Ecto neural progenitor cell (in vitro differentiated cells): Measurements from ENCODE around the gene COL15A1.

Source experiments
- DNase-seq: peaks from one replicate; pipeline ENCODE4 v3.0.0-alpha.2; 2018; ENCODE audit warnings: low spot score

The COL15A1 gene

GRCh38 chr9:98973171-98973570 lies 29.5 kb downstream of the COL15A1 start:
- no peak for DNase-seq

DNA sequence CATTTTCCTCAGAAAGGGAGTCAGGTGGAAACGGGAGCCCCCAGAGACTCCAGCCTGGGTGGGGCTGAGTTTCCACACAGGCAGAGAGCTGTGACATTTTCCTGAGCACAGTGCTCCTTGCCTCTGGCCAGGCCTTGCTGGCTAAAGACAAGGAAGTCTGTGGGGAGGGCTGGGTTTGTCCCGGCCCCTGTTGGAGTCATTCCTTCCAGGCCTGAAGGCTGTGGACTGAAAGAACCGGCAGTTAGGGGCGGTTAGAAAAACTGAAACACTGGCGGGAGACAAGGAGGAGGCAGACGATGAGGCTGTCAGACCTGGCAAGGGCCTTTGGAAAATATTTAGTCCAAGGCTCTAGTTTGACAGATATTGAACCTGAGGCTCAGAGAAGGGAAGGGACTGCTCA lies 29.9 kb downstream of the COL15A1 start:
- no peak for DNase-seq

GRCh38 chr9:98974106-98974505 lies 30.4 kb downstream of the COL15A1 start:
- DNase-seq, result no peak

DNA sequence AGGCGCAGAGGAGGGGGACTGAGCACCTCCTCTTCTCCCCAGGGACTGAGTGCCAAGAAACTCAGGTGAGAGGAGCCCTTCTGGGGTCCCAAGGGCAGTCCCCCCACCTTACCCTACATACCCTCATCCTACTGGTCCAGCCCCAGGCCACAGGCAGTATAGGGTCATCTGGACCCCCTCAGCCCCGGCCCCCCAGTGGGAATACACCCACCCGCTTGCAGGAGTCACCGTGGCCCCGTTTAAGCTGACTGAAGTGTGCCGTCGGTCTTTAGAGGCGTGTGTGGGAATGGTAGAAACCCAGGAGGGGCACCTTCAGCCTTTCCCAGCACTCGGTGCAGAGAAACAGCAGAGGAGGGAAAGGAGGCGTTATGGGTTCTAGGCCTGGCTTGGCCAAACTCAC lies 30.8 kb downstream of the COL15A1 start:
- no peak for DNase-seq

- DNase-seq, result peak; percentile 91
These were observed 31.4 kb downstream of the COL15A1 start for GRCh38 chr9:98974994-98975712.

DNA sequence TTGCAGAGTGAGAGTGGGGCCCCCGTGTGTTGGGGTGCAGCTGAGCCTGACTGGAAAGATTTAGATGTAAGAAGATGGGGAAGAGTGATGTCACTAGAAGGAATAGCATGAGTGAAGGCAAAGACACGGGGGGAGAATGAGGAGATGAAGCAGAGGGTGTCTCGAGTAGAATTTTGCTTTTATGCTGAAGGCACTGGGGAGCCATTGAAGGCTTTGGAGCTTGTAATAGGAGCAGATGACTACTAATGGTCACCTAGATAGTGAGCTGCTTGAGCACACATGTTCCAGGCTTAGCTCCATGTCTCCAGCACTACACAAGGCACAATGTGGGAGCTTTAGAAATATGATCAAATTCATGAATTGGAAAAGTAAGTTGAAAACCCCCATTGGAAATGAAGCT lies 32.1 kb downstream of the COL15A1 start:
- no peak for DNase-seq

DNA sequence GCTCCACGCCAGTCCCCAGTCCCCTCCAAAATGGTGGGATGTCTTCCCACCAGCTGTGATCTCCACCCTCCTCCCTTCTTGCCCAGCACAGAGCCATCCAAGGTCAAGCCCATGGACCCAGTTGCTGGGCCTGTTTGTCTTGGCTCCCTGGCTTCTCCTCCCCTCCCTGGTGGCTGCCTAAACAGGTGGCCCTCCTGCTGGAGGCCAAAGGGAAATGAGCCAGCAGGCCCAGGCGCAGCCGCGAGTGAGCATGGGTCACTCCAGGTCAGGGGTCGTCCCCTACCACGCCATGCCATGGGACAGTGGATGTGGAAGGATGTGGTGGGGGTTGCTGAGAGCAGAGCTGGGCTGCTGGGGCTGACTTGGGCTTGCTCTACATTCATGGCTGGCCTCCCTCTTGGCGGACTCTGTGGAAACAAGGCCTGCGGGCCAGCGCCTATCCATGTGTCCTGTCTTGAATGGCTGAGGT lies 33.6 kb downstream of the COL15A1 start:
- no peak for DNase-seq

DNA sequence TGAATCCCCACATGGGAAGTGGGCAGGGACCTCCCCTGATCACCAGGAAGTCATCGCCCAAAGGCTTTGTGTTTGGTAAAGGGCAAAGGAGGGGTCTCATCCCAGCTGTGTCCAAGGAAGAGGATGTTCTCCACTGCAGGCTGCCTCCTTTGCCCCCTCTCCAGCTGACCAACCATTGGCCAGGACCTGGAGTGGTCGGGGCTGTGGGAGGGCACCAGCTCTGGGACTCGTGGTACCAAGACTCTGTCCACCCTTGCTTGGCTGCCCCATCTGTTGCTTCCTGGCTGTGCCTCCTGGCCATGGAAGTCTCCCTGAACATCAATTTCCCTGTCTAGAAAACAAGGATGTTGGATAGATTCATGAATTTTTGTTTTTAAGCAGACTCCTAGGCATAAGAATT lies 34.1 kb downstream of the COL15A1 start:
- no peak for DNase-seq

DNA sequence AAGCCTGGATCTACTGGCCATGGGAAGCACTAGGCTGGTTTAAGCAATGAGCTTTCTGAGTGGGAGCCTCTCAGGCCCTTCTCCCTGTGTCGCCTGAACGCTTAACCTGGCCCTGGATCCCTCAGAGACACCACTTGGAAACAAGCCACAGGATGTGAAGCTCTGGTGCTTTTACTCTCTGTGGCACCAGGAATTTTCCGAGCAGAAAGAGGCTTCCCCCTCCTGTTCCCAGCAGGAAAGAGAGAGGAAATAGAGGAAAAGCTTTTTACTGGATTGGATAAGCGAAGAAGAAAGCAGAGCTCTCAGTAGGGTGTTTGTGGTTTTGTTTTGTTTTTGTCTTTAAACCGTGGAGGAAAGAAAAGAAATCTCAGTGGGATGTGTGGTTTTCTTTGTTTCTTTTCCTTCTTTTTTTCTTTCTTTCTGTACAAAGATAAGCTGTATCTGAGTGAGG lies 34.5 kb downstream of the COL15A1 start:
- DNase-seq, result no peak

DNA sequence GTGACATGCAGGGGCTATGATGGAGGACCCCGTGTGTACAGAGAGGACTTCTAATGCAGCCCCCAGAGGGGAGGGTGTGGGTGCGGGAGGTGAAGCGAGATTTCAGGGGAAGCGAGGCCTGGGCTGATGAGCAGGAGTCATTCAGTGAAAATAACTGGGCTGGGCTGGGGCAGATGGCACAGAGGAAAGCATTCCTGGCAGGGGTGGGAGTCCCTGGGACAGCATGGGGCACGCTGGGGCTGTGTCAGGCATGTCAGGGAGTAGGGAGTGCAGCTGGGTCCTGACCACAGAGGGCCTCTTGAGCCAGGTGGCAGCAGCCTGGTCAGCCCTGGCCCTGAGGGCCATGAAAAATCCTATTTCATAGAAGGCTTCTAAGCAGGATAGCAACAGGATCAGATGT lies 36.6 kb downstream of the COL15A1 start:
- DNase-seq, result no peak

GRCh38 chr9:98983295-98984268 lies 39.9 kb downstream of the COL15A1 start:
- DNase-seq, result no peak

DNA sequence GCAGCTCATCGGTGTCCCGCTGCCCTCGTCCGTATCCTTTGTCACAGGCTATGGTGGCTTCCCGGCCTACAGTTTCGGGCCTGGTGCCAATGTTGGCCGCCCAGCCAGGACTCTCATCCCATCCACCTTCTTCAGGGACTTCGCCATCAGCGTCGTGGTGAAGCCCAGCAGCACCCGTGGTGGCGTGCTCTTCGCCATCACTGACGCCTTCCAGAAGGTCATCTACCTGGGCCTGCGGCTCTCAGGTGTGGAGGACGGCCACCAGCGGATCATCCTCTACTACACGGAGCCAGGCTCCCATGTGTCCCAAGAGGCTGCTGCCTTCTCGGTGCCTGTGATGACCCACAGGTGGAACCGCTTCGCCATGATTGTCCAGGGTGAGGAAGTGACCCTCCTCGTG lies 41.9 kb downstream of the COL15A1 start:
- DNase-seq, result no peak

DNA sequence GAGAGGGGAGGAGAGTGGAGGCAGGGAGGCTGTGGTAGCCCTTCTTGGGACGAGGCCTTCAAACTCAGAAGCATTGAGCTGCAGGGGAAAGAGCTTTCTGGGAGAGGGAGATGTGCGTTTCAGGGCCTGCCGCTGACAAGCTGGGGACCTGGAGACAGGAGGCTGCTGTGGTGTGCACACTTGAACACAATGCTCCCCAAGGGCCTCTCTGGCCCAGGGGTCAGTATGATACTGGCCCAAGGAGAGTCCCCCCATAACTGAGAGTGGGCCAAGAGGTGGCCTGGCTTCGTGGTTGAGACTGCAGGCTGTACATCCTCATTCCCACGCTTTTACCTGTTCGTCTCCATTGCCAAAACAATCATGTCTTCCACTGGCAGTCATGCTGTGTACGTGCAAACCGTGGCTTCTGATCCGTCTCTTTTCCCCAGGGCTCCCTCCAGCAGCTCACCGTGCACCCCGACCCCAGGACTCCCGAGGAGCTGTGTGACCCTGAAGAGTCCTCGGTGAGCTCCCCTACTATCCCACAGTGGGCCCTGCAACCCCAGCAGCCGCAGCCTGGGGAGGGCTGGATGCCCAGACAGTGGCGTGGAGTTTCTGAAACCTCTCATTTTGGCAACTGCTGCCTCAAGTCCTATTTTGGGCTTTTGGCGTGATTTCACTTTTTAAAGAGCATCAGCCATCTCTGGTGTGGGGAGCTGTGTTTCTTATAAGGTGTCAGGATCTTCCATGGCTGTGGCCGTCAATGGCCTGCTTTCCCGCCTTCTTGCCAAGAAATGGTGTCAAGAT lies 43.4 kb downstream of the COL15A1 start:
- no peak for DNase-seq

DNA sequence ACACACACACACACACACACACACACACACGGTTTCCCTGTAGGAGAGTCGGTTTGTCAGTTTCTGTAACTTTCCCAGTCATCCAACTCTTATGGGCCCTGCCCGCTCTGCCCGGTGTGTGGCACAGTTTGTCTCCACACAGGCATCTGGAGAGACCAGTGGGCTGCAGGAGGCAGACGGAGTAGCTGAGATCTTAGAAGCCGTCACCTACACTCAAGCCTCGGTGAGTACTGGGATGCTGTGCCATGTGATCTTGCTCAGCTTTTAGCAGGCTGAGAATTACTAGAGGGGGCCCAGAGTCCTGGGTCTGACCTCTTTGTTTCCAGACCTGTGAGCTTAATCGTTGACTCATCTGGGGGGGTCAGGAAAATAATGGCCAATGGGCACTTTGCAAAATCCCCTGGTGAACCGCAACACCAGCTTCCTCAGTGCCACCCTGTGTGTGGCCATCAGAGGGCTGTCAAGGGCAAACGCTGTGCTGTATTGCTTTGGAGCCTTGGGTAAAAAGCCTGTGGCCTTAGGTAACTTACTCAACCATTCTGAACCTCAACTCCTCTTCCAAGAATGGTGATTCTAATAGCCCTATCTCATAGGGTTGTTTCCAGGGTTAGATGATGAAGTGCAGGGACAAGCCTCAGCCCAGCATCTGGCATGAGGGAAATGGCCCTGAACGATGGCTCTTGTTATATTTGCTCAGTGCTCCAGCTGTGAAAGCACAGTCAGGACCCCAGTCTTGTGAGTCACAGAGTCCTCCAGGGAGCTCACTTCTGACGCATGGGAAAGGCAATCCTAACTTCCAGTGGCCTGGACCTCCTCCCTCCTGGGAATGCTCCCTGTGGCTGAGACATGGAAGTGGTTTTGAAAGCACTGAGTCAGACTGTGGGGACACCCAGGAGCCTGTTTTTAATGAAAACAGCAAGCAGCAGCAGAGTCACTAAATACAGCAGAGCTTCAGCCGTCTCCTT lies 45.6 kb downstream of the COL15A1 start:
- peak; percentile 43 for DNase-seq

DNA sequence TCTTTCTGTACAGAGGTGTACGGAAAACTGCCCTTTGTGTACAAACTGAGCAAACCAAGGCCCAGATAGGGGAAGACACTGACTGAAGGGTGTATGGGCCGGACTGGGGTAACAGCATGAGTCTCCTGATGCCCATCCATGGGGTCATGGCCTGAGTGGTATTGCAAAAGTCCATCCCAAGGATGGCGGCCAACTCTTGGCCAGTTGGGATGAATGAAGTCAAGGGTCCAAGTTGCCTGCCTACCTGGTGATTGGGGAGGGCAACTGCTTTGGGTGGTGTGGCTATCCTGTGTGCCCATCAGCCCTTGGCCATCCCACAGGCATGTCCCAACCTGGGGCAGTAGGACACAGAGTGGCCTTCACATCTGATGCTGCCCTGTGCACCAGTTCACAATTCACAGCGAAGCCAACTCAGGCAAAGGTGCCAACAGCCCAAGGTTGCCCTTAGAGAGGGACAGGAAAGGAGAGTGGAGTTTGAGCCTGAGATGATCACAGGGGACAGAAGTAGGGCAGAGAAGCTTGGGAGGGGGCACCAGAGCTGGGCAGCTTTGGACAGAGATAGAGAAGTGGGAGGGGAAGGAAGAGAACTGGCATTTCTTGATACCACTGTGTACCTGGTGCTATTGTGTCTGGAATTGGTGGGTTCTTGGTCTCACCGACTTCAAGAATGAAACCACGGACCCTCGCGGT lies 46.6 kb downstream of the COL15A1 start:
- peak; percentile 27 for DNase-seq

DNA sequence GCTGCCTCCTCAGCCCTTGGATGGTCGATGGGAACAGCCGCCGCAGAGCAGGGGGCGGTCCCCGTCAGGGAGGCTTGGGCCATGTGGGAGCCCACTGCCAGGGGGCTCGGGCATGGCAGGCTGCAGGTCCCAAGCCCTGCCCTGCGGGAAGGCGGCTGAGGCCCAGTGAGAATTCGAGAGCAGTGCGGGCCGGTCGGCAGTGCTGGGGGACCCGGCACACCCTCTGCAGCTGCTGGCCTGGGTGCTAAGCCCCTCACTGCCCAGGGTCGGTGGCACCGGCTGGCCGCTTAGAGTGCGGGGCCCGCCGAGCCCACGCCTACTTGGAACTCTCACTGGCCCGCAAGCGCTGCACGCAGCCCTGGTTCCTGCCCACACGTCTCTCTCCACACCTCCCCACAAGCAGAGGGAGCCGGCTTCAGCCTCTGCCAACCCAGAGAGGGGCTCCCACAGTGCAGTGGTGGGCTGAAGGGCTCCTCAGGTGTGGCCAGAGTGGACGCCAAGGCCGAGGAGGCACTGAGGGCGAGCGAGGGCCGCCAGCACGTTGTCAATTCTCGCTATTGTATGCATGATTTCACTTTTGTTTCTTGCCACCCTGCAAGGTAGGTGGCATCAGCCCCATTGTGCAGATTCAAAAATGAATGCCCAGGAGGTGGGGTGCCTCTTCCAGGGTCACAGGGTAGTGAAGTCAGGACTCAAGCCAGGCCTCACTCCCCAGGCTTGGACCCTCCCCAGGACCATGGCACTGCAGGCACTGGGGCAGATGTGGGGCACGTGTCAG lies 48.6 kb downstream of the COL15A1 start:
- peak; percentile 29 for DNase-seq

GRCh38 chr9:98992885-98993569 lies 49.3 kb downstream of the COL15A1 start:
- DNase-seq, result no peak

DNA sequence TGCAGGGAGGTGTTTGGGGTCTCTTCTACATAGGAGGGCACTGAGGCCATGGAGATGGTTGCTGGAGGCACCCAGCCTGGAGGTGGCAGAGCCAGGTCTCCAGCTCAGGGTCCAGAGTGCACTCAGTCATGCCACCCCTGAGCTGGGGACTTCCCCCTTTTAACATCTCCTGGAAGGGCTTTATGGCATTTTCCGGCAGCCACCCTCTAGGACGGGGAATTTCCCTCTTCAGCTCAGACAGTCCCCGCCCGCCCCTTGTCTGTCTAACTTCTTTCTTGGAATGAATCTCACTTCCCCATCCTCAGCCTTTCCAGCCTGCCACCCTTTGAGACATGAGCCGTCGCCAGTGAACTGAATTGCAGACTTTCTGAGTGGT lies 49.9 kb downstream of the COL15A1 start:
- DNase-seq, result peak; percentile 24
